Activated T-cell treated with anti-CD3 and anti-CD28 coated beads, Interleukin-2, amount 50 U/mL, for 72 hours (primary cell): ENCODE measurements around the gene DSCAML1. TPM values are rescaled to one million over a fixed set of nuclear protein-coding genes. Genes with fewer than 3 reads are reported as not detected.
"Not testable (repeated sequence)": the region's sequence is repeated elsewhere in the genome, so short reads cannot be mapped to it uniquely, and the experiment has no call there.

ENCODE experiments used
- ATAC-seq, 2 donors: fragments of 150-1000 bp; cut with Tn5 transposase; replicated peaks in 1 of 2; 2 replicates each; pipeline ENCODE4 v1.10.0; 2021; ENCODE audit warnings: moderate library complexity in 2 of 2, mild to moderate bottlenecking in 1 of 2
- DNase-seq, 2 donors: peaks; one replicate each; pipeline ENCODE4 v3.0.0; 2021 to 2022; ENCODE audit warnings: mixed read lengths in 1 of 2
- H3K27ac Mint-ChIP-seq: one replicate; pipeline ENCODE4 v1.8.0; 2022; ENCODE audit warnings: mild to moderate bottlenecking, moderate library complexity, mixed read lengths
- H3K27me3 Mint-ChIP-seq: one replicate; pipeline ENCODE4 v1.8.0; 2022; ENCODE audit warnings: low read depth, mixed read lengths
- H3K36me3 Mint-ChIP-seq, 2 donors: one replicate each; pipeline ENCODE4 v1.8.0; 2022; ENCODE audit warnings: mixed read lengths in 2 of 2, mild to moderate bottlenecking in 1 of 2; ENCODE audit not compliant: insufficient read depth in 2 of 2
- H3K4me1 Mint-ChIP-seq: one replicate; pipeline ENCODE4 v1.8.0; 2022; ENCODE audit warnings: low read depth, mixed read lengths
- H3K4me3 Mint-ChIP-seq, 2 donors: one replicate each; pipeline ENCODE4 v1.8.0; 2022; ENCODE audit warnings: mild to moderate bottlenecking in 2 of 2, mixed read lengths in 2 of 2, moderate library complexity in 2 of 2
- H3K9me3 Mint-ChIP-seq, 2 donors: one replicate each; pipeline ENCODE4 v1.8.0; 2022; ENCODE audit warnings: mixed read lengths in 2 of 2
- total RNA-seq, 2 donors: library from RNA; stranded (reverse); gene quantifications; one replicate each; pipeline ENCODE4 v1.2.3, GENCODE V29; 2022

DSCAML1 gene
- total RNA-seq, 2 donors from 2014 or later: 1.5 to 2.5 TPM

GRCh38 chr11:117766026-117766425 lies 31.0 kb downstream of the DSCAML1 start:
- ATAC-seq: no peak
- no peaks in the 10 kb centered on the region for H3K36me3 Mint-ChIP-seq

GRCh38 chr11:117765068-117765467 lies 31.9 kb downstream of the DSCAML1 start:
- DNase-seq: no peak
- H3K27me3 Mint-ChIP-seq: peaks cover 7% of the 10 kb centered on the region
- no peaks in the 10 kb centered on the region for H3K9me3 Mint-ChIP-seq
- ATAC-seq: no peak
- H3K4me3 Mint-ChIP-seq: no peak overlapping the region
- no peaks in the 10 kb centered on the region for H3K4me1 Mint-ChIP-seq
- H3K27ac Mint-ChIP-seq: no peak overlapping the region
- no peaks in the 10 kb centered on the region for H3K36me3 Mint-ChIP-seq

More at GRCh38 chr11:117766026-117766425, 31.0 kb downstream of the DSCAML1 start:
- Mint-ChIP-seq H3K4me1 (no peaks in the 10 kb centered on the region), H3K27me3 (peaks cover 7% of the 10 kb centered on the region), H3K4me3 (no peak overlapping the region), H3K9me3 (no peaks in the 10 kb centered on the region), H3K27ac (peak overlapping the region; percentile 25)
- no peak for DNase-seq

GRCh38 chr11:117763465-117763864 lies 33.6 kb downstream of the DSCAML1 start:
- not testable (repeated sequence) for H3K4me1 Mint-ChIP-seq, ATAC-seq, H3K36me3 Mint-ChIP-seq, H3K4me3 Mint-ChIP-seq, DNase-seq, H3K27me3 Mint-ChIP-seq, H3K9me3 Mint-ChIP-seq, H3K27ac Mint-ChIP-seq

GRCh38 chr11:117761993-117762392 lies 35.0 kb downstream of the DSCAML1 start:
- H3K4me1 Mint-ChIP-seq: no peaks in the 10 kb centered on the region
- no peak for ATAC-seq

GRCh38 chr11:117759305-117759704 lies 37.7 kb downstream of the DSCAML1 start:
- H3K27ac Mint-ChIP-seq: no peak overlapping the region

More at GRCh38 chr11:117761993-117762392, 35.0 kb downstream of the DSCAML1 start:
- Mint-ChIP-seq H3K9me3 (no peaks in the 10 kb centered on the region), H3K27ac (no peak overlapping the region), H3K36me3 (no peaks in the 10 kb centered on the region), H3K4me3 (no peak overlapping the region), H3K27me3 (peaks cover 7% of the 10 kb centered on the region)
- DNase-seq: no peak

GRCh38 chr11:117754030-117754429 lies 43.0 kb downstream of the DSCAML1 start:
- no peak overlapping the region for H3K4me3 Mint-ChIP-seq
- no peaks in the 10 kb centered on the region for H3K27me3 Mint-ChIP-seq
- H3K4me1 Mint-ChIP-seq: no peaks in the 10 kb centered on the region
- H3K9me3 Mint-ChIP-seq: no peaks in the 10 kb centered on the region
- H3K36me3 Mint-ChIP-seq: no peaks in the 10 kb centered on the region
- DNase-seq: no peak
- ATAC-seq: no peak
- H3K27ac Mint-ChIP-seq: no peak overlapping the region

More at GRCh38 chr11:117759305-117759704, 37.7 kb downstream of the DSCAML1 start:
- ATAC-seq (no peak), DNase-seq (no peak)
- Mint-ChIP-seq H3K4me3 (no peak overlapping the region), H3K36me3 (no peaks in the 10 kb centered on the region), H3K9me3 (no peaks in the 10 kb centered on the region), H3K4me1 (no peaks in the 10 kb centered on the region), H3K27me3 (peaks cover 7% of the 10 kb centered on the region)

GRCh38 chr11:117752721-117753237 lies 44.2 kb downstream of the DSCAML1 start:
- DNase-seq: no peak
- Mint-ChIP-seq H3K4me1 (no peaks in the 10 kb centered on the region), H3K36me3 (no peaks in the 10 kb centered on the region), H3K4me3 (no peak overlapping the region), H3K27ac (no peak overlapping the region), H3K27me3 (no peaks in the 10 kb centered on the region), H3K9me3 (no peaks in the 10 kb centered on the region)
- ATAC-seq: no peak

- DNase-seq (no peak), ATAC-seq (no peak)
- Mint-ChIP-seq H3K9me3 (no peaks in the 10 kb centered on the region), H3K27me3 (no peaks in the 10 kb centered on the region), H3K4me1 (no peaks in the 10 kb centered on the region), H3K36me3 (no peaks in the 10 kb centered on the region), H3K27ac (no peak overlapping the region), H3K4me3 (no peak overlapping the region)
Measured at GRCh38 chr11:117752071-117752470, 44.9 kb downstream of the DSCAML1 start.

- DNase-seq (no peak), ATAC-seq (no peak)
- Mint-ChIP-seq H3K27ac (no peak overlapping the region), H3K4me3 (no peak overlapping the region), H3K9me3 (no peaks in the 10 kb centered on the region), H3K27me3 (no peaks in the 10 kb centered on the region), H3K36me3 (no peaks in the 10 kb centered on the region), H3K4me1 (no peaks in the 10 kb centered on the region)
Measured at GRCh38 chr11:117750916-117751662, 45.9 kb downstream of the DSCAML1 start.

- no peaks in the 10 kb centered on the region for H3K4me1 Mint-ChIP-seq
- no peaks in the 10 kb centered on the region for H3K9me3 Mint-ChIP-seq
- ATAC-seq (no peak), DNase-seq (no peak)
- H3K4me3 Mint-ChIP-seq: no peak overlapping the region
- H3K36me3 Mint-ChIP-seq: no peaks in the 10 kb centered on the region
- no peak overlapping the region for H3K27ac Mint-ChIP-seq
- no peaks in the 10 kb centered on the region for H3K27me3 Mint-ChIP-seq
Measured at GRCh38 chr11:117750357-117750756, 46.7 kb downstream of the DSCAML1 start.

GRCh38 chr11:117749541-117749910 lies 47.5 kb downstream of the DSCAML1 start:
- no peak for ATAC-seq
- DNase-seq: no peak
- H3K9me3 Mint-ChIP-seq: no peaks in the 10 kb centered on the region

GRCh38 chr11:117748771-117749540 lies 48.1 kb downstream of the DSCAML1 start:
- DNase-seq (no peak), ATAC-seq (no peak)
- Mint-ChIP-seq H3K27me3 (no peaks in the 10 kb centered on the region), H3K4me3 (no peak overlapping the region), H3K4me1 (no peaks in the 10 kb centered on the region), H3K27ac (no peak overlapping the region), H3K36me3 (no peaks in the 10 kb centered on the region), H3K9me3 (no peaks in the 10 kb centered on the region)

More at GRCh38 chr11:117749541-117749910, 47.5 kb downstream of the DSCAML1 start:
- Mint-ChIP-seq H3K4me3 (no peak overlapping the region), H3K36me3 (no peaks in the 10 kb centered on the region), H3K4me1 (no peaks in the 10 kb centered on the region), H3K27ac (no peak overlapping the region), H3K27me3 (no peaks in the 10 kb centered on the region)

- H3K27me3 Mint-ChIP-seq: no peaks in the 10 kb centered on the region
- ATAC-seq (no peak), DNase-seq (no peak)
- H3K9me3 Mint-ChIP-seq: no peaks in the 10 kb centered on the region
- H3K27ac Mint-ChIP-seq: no peak overlapping the region
- no peak overlapping the region for H3K4me3 Mint-ChIP-seq
- no peaks in the 10 kb centered on the region for H3K36me3 Mint-ChIP-seq
- H3K4me1 Mint-ChIP-seq: no peaks in the 10 kb centered on the region
Measured at GRCh38 chr11:117747892-117748291, 49.1 kb downstream of the DSCAML1 start.
